ENCODE data around the gene ARRDC4.
"Not testable (repeated sequence)": the region's sequence is repeated elsewhere in the genome, so short reads cannot be mapped to it uniquely, and the experiment has no call there.

ARRDC4 gene

DNA sequence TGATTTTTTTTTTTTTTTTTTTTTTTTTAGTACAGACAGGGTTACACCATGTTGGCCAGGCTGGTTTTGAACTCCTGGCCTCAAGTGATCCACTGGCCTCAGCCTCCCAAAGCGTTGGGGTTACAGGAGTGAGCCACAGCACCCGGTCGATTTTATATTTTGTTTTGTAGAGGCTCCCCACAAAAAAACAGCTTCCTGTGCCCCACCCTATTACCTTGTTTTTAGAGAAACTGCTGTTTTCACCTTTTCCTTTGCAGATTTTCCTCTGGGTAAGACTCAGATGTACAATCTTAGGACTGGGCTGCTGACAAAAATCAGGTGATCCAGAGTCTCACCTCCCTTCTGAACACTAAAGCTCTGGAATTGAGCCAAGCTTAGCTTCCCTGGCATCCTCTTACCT lies 20.6 kb downstream of the ARRDC4 start:
- no peak for DNase-seq (ENCODE audit: low spot score)
- TF ChIP-seq CTCF (IDR thresholded peaks at IDR 0.05; ENCODE audit: extremely low read depth, insufficient read depth, missing control alignments): no peak
- in situ Hi-C loops (cut with MboI; ENCODE audit: low pct_unique_long_range_greater_than_20kb, low sequenced_read_pairs, unreplicated experiment): no loop called here

DNA sequence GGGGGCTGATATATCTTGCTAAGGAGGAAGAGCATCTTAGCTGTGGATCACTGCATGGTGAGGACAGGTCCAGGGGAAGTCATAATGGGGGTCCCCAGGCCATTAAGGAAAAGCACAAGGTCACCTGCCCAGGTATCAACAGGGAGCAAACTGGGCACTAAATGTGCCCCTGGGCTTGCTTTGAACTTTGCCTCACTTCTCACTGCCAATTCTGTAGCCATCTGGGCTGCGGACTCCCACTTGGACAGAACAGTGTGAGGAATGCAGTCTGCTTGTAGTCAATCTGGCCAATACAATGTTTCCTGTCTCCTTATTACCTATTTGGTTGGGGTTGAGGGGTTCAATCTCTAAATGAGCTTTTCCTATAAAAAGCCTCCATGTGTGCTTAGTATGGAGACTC lies 21.3 kb downstream of the ARRDC4 start:
- no peak for DNase-seq (ENCODE audit: low spot score)
- in situ Hi-C loops (cut with MboI; ENCODE audit: low pct_unique_long_range_greater_than_20kb, low sequenced_read_pairs, unreplicated experiment): no loop called here
- no peak for TF ChIP-seq CTCF (IDR thresholded peaks at IDR 0.05; ENCODE audit: extremely low read depth, insufficient read depth, missing control alignments)

DNA sequence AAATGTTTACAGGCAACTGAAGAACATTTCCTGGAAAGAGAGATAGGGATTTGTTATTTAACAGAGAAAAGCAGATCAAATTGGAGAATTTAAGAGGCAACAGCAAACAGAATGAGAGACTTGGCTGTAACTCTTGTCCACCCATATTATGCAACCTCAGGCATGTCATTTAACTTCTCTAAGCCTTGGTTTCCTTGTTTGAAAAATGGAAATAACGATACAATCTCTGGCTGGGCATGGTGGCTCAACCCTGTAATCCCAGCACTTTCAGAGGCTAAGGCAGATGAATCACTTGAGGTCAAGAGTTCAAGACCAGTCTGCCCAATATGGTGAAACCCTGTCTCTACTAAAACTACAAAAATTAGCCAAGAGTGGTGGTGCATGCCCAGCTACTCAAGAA lies 23.7 kb downstream of the ARRDC4 start:
- TF ChIP-seq CTCF (IDR thresholded peaks at IDR 0.05; ENCODE audit: extremely low read depth, insufficient read depth, missing control alignments): no peak
- no peak for DNase-seq (ENCODE audit: low spot score)
- in situ Hi-C loops (cut with MboI; ENCODE audit: low pct_unique_long_range_greater_than_20kb, low sequenced_read_pairs, unreplicated experiment): no loop called here

DNA sequence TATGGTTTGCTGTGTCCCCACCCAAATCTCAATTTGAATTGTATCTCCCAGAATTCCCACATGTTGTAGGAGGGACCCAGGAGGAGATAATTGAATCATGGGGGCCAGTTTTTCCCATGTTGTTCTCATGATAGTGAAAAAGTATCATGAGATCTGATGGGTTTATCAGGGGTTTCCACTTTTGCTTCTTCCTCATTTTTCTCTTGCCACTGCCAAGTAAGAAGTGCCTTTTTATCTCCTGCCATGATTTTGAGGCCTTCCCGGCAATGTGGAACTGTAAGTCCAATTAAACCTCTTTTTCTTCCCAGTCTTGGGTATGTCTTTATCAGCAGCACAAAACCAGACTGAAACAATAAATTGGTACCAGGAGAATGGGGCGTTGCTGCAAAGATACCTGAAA lies 25.5 kb downstream of the ARRDC4 start:
- in situ Hi-C loops (cut with MboI; ENCODE audit: low pct_unique_long_range_greater_than_20kb, low sequenced_read_pairs, unreplicated experiment); DNase-seq (ENCODE audit: low spot score): not testable (repeated sequence)

DNA sequence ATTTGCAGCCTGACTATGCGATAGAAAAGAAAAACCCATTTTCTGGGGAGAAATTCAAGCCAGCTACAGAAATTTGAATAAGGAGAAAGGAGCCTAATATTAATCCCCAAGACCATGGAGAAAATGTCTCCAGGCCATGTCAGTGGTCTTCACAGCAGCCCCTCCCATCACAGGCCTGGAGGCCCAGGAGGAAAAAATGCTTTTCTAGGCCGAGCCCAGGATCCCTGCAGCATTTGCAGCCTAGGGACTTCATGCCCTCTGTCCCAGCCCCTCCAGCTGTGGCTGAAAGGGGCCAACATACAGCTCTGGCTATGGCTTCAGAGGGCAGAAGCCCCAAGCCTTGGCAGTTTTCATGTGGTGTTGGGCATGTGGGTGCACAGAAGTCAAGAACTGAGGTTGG lies 26.3 kb downstream of the ARRDC4 start:
- in situ Hi-C loops (cut with MboI; ENCODE audit: low pct_unique_long_range_greater_than_20kb, low sequenced_read_pairs, unreplicated experiment): no loop called here
- no peak for DNase-seq (ENCODE audit: low spot score)
- TF ChIP-seq CTCF (IDR thresholded peaks at IDR 0.05; ENCODE audit: extremely low read depth, insufficient read depth, missing control alignments): no peak

- in situ Hi-C loops (cut with MboI; ENCODE audit: low pct_unique_long_range_greater_than_20kb, low sequenced_read_pairs, unreplicated experiment): no loop called here
- DNase-seq (ENCODE audit: low spot score): no peak
- no peak for TF ChIP-seq CTCF (IDR thresholded peaks at IDR 0.05; ENCODE audit: extremely low read depth, insufficient read depth, missing control alignments)
Measured at GRCh38 chr15:97989299-97989698, 28.8 kb downstream of the ARRDC4 start.

DNA sequence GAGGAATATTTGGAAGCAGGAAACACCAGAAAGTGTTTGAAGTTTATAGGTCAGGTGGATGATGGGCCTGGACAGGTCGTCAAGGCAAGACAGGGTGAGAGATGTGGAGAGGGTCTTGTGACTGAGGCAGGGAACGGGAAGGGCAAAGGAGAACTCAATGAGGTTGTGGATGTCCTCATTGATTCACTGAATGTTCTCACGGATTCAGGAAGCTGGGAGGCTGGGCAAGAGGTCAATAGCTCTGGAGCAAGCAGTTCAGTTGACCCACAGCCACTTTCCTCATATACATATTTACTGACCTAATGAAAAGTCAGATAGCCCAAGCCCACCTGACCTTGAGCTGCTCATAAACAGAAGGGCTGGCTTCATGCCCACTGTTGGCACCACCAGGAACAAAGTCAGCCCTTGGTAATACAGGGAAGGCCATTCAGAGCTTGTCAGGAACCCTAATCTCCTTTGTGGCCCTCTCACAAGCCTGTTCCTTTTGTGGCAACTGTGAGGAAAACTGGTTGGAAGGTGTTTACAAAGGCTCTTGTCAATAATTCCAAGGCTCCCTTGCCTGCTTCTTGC lies 31.6 kb downstream of the ARRDC4 start:
- in situ Hi-C loops (cut with MboI; ENCODE audit: low pct_unique_long_range_greater_than_20kb, low sequenced_read_pairs, unreplicated experiment): no loop called here
- DNase-seq (ENCODE audit: low spot score): no peak
- no peak for TF ChIP-seq CTCF (IDR thresholded peaks at IDR 0.05; ENCODE audit: extremely low read depth, insufficient read depth, missing control alignments)

All from GM13977 (cell line).